CD4-positive, alpha-beta T cell treated with Interleukin-10 for 1 hour (primary cell): ENCODE results near the gene ELFN1.

ENCODE experiments used
- DNase-seq: peaks from one replicate; pipeline ENCODE4 v3.0.0-alpha.2; 2020

The ELFN1 gene

GRCh38 chr7:1677206-1678080, 7.4 kb downstream of the ELFN1 start:
- DNase-seq: no peak

DNA sequence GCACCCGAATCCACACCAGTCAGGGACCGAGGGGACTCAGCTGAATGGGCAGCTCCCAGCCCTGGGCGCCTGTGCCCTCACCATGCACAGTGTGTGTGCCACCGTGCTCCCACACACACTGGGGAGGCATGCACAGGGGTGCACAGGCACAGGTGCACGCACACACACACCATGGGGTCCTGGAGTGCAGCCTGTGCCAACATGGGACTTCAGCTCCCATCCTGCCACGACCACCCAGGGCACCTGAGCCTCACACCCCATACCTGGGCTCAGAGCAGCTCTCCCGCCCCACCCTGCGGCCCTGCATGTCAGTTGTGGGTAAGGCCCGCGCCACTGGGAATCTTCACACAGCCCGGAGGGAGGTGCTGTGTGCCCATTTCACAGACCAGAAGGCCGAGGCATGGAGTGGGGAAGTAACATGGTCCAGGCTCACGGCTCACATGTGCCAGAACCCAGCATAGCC, 8.0 kb downstream of the ELFN1 start:
- no peak for DNase-seq

DNA sequence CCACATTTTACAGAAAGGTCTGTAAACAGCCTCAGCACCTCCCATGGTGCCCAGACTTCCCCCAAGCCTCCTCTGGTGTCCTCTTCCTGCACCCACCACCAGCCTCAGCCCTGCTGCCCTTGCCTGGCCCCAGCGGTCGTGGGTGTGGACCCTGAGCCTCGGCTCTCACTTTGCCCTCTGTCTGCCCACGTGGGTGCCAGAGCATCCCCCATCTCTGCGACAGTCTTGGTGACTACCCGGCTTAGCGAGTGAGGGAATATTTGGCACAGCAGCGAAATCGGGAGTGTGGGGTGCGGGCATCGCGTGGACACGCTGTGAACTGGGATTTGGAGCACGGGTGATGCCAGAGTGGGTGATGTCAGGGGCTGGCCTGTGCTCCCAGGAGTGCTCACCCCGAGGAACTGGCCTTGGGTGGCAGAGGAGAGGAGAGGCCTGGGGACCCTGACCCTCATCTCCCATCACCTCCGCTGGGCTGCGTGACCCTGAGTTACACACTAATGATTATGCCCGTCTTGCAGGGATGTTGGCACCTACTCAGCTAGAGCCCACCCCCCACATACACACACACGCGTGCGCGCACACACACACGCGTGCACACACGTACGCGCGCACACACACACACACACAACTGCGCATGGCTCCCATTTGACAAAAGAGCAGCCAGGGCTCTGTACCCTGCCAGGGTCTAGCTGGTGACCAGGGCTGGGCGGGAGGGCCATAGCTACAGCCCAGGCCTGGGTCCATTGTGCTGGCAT, 8.7 kb downstream of the ELFN1 start:
- no peak for DNase-seq

DNA sequence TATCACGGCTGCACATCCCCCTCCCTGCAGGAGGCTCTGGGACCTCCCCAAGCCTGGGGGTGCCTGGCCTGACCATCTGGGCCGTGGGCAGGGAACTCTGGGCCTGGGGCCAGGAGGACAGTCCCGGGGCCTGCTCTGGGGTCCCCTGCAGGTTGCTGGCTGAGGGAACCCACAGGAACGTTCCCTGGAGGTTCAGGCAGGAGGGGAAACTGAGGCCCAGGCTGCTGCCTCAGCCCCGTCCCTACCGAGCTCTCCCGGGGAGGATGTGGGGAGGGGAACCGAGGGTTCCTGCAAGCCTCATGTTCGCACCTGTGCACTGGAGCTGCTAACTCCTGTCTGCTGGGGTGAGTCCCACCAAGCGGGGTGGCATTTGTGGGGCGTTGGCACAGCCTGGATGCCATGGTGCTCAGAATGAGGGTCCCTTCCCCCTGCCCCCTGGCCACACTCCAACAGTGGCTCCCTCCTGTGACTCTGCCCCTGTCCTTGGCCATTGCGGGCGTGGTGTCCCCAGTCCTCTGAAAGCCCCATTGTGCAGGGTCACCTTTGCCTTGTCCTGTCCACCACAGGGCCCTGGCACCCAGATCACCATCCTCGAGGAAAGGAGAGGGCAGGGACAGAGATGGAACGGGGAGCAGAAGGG, 9.4 kb downstream of the ELFN1 start:
- no peak for DNase-seq

DNA sequence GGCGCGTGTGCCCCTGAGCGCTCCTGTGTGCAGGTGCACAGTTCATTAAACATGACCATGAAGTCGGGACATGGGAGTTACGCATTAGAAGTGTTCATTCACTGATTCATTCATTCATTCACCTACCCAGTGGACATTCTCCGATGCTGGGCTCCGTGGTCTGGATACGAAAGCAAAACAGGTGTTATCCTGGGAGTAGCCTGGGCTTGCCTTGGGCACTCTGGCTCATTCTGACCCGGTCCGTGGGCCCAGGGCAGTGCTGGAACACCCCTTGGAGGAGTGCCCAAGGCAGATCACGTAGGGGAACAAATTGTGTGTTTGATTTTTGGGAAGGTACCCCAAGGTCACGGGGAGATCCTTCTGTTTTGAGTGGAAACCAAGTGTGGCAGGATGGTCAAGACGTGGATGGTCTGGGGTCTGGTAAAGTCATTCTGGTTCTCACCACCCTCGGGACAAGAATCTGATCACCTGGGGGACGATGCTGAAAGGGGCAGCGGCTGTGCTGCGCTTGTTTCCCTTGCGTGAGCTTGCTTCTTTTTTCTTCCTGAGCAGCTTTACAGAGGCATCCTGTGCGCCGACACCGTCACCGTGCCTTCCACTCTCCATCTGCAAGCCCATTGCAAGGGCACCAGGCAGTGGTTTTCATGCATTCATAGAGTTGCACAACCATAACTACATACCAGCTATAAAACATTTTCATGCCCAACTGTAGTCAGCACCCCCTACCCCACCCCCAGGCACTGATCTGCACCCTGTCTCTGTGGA, 10.1 kb downstream of the ELFN1 start:
- DNase-seq: no peak

GRCh38 chr7:1681581-1681980, 11.5 kb downstream of the ELFN1 start:
- no peak for DNase-seq

DNA sequence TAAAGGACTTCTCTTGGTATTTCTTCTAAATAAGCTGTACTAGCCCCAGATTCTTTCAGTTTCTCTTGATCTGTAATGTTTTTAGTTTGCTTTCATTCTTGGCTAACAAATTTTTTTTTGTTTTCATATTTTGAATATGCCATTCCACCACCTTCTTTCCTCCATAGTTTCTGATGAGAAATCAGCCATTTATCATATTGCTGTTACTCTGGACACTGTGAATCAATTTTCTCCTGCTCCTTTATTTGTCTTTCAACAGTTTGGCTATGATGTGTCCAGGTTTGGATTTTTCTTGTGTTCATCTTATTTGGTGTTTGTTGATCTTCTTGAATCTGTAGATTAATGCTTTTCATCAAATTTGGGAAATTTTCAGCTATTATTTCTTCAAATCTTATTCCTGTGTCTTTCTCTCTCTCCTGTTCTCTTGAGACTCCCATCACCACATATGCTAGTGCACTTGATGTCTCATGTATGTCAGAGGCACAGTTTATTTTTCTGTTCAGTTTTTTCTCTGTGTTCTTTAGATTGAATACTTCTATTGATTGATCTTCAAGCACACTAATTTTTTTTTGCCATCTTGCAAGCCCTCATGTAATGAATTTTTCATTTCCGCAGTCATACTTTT, 15.0 kb downstream of the ELFN1 start:
- DNase-seq: no peak

DNA sequence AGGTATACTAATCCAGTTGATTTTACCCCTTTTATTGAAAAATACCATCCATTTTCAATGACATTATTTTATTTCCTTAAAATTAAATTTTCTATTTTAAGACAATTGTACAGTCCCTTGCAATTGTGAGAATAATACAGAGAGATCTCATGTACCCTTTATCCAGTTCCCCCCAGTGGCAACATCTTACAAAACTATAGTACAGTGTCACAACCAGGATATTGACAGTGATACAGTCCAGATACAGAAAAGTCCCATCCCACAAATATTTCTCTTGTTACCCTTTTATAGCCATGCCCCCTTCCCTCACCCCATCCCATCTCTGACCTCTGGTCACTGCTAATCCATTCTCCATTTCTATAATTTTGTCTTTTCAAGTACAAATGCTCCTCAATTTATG, 18.5 kb downstream of the ELFN1 start:
- no peak for DNase-seq

- no peak for DNase-seq
Measured at GRCh38 chr7:1689311-1689710, 19.2 kb downstream of the ELFN1 start.

- no peak for DNase-seq
Measured at GRCh38 chr7:1690359-1690958, 20.4 kb downstream of the ELFN1 start.

DNA sequence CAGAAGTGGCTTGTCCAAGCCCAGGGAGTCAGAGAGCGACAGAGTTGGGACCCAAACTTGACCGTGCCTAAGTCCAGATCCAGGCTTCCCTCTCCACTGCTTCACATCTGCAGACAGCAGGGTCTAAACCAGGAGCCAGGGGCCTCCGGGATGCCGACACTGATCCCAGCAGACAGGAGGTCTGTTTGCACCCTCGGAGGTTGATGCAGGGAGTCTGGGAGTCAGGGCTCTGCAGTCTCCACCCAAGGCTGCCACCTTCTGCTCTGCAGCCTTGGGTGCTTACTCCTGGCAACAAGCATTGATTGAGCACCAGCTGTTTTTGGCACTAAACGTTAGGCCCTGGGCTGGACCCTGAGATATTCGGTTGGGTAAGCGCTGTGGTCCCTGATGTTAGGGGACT, 21.0 kb downstream of the ELFN1 start:
- DNase-seq: no peak

- no peak for DNase-seq
Measured at GRCh38 chr7:1691601-1692514, 21.8 kb downstream of the ELFN1 start.

GRCh38 chr7:1692515-1693418, 22.7 kb downstream of the ELFN1 start:
- no peak for DNase-seq

DNA sequence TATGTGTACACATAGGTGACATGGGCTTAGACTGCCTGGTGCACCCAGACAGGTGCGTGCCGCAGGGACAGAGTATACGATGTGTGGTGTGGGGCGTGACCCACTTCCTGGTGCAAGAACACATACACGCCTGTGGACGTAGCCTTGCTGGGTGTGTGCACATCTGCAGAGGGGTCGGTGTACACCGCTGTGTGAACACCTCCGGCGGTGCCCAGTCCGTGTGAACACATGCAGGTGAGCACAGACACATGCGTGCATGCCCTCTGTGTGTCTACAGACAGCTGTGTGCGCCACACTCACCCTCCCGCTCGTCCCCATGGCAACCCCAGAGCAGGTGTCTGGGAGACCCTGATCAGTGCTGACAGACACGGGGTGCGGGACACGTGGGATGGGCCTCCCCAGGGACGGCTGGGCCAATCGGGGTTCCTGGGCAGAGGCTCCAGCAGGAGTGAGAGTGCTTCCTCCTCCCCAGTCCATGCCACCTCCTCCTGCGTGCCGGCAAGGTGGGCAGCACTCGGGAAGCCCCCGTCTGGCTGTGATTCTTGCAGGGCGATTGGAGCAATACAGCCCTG, 23.4 kb downstream of the ELFN1 start:
- DNase-seq: no peak

DNA sequence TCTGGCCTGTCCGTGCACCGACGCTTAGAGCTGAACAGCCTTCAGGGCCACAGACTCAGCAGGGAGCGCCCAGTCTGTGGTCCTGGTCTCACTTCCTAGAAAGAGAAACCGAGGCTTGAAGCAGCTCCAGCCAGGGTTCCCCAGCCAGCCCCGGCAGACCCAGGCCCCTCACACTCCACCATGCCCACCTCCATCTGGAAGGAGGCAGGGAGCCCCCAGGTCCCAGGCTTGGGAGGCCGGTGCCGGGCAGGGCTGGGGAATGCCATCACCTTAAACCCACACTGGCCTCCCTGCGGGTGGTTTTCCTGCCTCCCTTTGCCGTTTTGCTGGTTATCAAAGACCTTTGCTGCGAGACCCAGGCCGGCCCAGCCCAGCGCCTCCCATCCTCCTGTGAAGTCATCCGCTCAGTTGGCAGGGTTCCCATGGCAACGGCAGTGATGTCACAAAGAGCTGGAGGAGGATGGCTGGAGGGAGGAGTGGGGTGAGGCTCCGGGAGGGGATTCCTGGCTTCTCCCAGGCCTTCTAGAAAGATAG, 24.0 kb downstream of the ELFN1 start:
- DNase-seq: no peak

- DNase-seq: no peak
Measured at GRCh38 chr7:1694611-1695511, 24.8 kb downstream of the ELFN1 start.

DNA sequence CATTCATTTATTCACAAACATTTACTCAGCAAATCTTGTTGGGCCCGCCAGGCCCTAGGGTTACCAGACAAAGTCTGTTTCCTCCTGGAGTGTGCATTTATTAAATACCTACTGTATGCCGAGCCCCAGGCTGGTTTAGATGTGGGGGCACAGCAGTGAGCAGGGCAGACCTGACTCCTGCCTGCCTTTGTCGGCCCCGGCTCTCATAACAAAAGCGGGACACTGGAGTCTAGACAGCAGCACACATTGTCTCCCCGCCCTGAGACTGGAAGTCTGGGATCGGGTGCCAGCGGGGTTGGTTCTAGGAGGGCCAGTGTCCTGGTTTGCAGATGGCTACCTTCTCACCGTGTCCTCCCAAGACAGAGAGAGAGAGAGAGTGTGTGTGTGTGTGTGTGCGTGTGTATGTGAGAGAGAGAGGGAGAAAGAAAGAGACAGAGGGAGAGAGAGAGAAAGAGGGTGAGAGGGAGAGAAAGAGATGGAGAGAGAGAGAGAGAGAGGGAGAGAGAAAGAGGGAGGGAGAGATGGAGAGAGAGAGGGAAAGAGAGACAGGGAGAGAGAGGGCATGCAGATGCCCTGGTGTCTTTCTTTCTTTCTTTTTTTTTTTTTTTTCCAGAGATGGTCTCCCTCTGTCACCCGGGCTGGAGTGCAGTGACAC, 25.9 kb downstream of the ELFN1 start:
- DNase-seq: no peak
